HG02852 (cell line): ENCODE data around the gene SEC24D.
"Not testable (repeated sequence)": the region's sequence is repeated elsewhere in the genome, so short reads cannot be mapped to it uniquely, and the experiment has no call there.

Experiments
- ATAC-seq: cut with Tn5 transposase; IDR thresholded peaks from one replicate; pipeline ENCODE4 v1.9.1; 2021; ENCODE audit warnings: mild to moderate bottlenecking, moderate library complexity; ENCODE audit not compliant: unreplicated experiment

The SEC24D gene, protein sequence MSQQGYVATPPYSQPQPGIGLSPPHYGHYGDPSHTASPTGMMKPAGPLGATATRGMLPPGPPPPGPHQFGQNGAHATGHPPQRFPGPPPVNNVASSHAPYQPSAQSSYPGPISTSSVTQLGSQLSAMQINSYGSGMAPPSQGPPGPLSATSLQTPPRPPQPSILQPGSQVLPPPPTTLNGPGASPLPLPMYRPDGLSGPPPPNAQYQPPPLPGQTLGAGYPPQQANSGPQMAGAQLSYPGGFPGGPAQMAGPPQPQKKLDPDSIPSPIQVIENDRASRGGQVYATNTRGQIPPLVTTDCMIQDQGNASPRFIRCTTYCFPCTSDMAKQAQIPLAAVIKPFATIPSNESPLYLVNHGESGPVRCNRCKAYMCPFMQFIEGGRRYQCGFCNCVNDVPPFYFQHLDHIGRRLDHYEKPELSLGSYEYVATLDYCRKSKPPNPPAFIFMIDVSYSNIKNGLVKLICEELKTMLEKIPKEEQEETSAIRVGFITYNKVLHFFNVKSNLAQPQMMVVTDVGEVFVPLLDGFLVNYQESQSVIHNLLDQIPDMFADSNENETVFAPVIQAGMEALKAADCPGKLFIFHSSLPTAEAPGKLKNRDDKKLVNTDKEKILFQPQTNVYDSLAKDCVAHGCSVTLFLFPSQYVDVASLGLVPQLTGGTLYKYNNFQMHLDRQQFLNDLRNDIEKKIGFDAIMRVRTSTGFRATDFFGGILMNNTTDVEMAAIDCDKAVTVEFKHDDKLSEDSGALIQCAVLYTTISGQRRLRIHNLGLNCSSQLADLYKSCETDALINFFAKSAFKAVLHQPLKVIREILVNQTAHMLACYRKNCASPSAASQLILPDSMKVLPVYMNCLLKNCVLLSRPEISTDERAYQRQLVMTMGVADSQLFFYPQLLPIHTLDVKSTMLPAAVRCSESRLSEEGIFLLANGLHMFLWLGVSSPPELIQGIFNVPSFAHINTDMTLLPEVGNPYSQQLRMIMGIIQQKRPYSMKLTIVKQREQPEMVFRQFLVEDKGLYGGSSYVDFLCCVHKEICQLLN

DNA sequence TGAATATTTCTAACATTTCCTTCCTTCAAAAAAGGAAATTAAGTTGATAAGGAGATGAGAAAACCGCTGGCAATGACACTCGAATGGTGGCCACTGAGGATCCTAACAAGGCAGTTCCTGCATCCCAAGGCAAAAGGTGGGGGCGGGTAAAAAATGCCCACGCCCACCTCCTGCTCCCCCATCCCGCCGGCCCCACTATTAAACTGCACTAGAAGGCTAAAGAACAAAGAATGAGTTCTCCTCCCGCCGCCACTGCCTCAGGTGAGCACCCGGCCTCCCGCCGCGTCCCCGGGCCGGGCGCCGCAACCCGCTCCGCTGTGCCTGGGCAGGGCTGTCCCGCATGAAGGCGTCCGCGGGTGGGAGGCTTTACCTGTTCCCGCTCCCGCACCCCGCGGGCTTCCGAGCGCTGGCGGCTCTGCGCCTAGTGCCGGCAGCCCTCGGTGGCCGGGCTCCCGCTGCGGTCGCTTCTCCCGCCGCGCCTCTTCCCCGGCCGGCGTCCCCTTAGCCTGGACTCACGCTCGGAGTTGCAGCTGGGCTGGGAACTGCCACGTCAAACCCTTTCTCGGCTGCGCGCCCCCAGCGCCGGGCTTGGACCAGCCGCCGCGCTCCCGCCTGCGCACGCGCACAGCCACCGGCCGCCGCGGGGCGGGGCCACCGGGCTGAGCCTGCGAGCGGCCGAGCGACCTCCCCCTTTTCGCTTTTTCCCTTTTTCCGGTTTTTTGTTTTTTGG is at the start of gene SEC24D:
Gene SEC24D (minus strand): TSS at position 556 of the 730 bp plus-strand sequence. CDS start 2,430 bp downstream, outside the sequence.
- peak; percentile 67 for ATAC-seq

DNA sequence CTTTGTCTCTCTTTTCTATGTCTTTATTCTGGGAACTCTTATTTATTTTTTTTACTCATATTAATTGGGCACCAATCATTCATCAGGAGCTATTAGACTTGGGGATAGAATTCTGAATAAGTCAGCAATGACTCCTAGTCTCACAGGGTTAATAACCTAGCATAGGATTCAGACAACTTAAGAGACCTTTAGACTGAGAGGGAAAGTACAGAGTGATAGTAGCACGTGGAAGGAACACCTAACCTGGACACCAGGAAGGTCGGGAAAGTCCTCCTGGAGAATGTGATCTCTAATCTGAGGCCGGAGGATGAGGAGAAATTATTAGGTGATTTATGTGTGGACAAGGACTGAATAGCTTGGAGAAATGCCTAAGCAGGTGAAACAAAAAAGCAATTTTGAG is 48.8 kb upstream of the SEC24D start:
- no peak for ATAC-seq

DNA sequence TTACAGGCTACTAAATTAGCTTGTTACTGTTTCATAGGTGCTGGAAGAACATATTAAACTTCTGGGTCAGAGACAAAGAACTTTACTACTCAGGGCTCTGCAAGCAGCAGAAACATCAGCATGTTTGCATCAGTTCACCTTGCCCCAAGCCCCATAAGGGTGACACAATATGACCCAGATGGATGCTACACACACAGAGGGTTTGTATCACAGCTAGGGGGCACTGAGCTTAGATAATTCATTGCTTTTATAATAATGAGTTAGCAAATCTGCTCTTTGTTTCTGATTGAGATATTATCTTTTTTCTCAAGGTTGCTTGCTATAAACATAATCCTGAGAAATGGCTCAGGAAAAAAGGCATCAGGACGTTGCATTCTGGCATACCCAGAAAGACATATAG is 47.9 kb upstream of the SEC24D start:
- ATAC-seq = no peak

DNA sequence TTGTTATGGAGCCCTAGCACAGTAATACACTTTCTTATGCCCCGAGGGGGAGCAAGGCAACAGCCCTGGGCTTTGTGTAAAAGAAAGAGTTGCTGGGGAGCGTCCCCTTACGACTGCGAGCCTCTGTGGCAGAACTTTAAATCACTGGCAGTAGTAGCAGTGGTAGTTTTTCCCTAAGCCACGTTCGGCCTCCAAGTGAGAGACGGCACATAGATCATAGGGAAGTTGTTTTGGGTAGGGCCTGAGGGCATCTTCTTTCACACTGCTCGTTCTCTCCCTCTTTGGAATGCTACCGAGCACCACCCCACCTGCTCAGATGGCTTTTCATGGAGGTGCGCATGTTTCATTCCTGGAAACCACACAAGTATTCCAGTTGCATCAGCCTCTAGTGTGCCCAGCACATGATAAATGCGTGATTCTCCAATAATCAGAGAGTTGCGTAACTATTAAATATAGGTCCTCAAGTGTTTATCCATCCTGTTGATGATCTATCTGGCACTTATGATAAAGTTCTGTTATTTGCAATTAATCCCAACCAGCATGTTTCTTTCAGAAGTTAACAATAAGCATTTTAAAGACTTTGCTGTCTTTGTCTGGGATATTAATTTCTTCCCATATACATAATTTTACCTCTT is 45.7 kb upstream of the SEC24D start:
- ATAC-seq = no peak

DNA sequence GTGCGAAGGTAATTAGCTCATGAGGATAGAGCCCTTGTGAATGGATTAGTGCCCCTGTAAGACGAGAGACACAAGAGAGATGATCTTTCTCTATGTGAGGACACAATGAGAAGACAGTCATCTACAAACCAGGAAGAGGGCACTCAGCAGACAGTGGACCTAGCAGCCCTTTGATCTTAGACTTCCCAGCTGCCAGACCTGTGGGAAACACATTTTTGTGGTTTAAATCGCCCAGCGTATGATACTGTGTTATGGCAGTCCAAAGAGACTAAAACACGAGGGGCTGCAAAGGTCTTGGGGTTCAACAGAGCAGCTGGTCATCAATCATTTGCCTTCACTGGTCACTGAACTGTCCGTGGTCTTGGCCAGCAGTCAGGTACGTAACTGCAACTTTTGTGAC is 43.5 kb upstream of the SEC24D start:
- ATAC-seq = no peak

DNA sequence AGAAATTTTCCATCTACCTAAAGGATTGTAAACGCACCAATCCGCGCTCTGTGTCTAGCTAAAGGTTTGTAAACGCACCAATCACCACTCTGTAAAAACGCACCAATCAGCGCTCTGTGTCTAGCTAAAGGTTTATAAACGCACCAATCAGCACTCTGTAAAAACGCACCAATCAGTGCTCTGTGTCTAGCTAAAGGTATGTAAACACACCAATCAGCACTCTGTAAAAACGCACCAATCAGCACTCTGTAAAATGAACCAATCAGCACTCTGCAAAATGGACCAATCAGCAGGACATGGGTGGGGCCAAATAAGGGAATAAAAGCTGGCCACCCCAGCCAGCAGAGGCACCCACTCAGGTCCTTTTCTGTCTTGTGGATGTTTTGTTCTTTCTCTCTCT is 42.6 kb upstream of the SEC24D start:
- not testable (repeated sequence) for ATAC-seq

DNA sequence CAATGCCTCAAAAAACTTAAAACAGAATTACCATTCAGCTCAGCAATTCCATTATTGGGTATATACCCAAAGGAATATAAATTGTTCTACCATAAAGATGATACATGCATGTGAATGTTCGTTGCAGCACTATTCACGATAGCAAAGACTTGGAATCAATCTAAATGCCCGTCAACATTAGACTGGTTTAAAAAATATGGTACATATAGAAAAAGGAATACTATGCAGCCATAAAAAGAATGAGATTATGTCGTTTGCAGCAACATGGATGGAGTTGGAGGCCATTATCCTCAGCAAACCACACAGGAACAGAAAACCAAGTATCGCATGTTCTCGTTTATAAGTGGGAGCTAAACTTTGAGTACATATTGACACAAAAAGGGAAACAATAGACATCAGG is 41.9 kb upstream of the SEC24D start:
- no peak for ATAC-seq

DNA sequence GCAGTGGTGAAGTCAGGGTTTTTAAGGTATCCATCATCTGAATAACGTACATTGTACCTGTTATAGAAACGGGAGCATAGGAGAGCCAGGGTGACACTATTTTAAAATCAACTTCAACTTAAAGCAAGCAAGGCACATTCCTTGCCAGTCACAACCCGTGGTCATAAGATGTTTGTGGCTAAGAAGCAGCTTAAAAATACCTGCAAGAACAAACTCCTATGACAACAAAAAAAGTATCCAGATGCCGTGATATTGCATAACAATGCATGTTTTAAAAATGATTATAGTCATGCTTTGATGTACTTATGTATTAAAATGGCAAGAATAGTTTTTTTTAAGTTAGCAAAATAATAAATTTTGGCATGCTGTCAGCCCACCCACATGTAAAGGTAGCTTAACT is 36.3 kb upstream of the SEC24D start:
- no peak for ATAC-seq

DNA sequence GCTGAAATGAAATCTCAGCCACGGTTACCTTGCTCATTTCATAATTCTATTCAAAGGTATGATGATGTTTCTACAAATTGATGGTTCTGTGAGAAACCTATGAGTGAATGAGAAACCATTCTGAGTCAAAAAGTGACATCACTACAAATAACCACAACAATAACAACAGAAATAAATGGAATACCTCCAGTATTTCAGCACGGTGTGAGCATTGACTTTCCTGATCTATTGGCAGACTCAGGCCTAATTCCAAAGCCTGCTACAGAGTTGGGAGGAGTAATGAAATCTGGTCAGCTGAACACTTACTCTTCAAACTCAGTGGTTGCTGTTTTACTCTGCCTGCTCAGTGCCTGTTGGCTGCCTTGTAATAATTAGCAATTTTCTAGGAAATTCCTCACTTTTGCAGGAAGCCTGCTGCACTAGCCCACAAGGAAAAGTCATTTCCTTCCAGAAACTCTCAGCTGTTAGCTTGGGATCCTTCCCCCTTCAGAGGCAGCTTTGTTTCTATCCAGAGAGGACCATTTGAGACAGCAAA is 33.9 kb upstream of the SEC24D start:
- peak; percentile 65 for ATAC-seq

DNA sequence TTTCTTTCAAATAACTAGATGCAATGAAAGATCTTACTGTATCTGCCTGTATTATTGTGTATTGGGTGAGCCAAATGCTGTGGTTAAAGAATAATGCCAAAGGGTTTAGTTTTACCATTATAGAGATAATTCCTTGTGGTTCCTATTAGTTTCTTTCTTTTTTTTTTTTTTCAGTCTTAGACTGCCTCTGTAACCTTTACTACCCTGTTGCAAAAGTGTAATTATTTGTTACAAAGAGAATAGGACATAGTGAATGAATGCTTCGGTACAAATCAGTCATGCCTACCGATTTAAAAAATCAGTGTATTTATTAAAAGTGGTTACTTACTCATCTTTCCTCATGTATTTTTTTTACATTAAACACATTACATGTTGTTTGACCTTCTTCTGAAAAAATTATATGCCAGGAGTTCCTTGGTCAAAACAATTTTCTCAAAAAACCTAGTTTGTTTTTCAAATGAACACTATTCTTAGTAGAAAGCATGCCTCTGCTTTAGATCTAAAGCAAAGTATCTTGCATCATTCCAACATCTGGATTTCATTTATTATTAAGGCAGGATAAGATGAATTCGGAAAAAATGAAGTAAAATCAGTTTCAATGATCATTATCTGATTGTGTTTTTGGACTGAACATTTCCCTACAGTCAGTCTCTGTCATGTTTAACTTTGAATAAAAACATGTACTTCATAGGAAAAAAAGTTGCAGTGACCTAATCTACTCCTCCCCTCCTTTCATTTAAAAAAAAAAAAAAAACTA is 31.6 kb upstream of the SEC24D start:
- ATAC-seq = no peak

DNA sequence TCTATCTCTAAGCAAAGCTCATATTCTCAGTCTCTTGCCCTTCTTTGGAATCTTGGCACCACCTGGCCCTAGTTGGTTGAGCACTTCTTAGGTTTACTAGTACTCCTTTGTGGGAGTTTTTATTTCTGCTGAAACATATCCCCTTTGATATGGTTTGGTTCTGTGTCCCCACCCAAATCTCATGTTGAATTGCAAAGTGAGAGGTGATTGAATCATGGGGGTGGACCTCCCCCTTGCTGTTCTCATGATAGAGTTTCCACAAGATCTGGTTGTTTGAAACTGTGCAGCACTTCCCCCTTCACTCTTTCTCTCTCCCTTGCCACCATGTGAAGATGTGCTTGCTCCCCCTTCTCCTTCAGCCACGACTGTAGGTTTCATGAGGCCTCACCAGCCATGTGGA is 30.5 kb upstream of the SEC24D start:
- ATAC-seq = no peak

DNA sequence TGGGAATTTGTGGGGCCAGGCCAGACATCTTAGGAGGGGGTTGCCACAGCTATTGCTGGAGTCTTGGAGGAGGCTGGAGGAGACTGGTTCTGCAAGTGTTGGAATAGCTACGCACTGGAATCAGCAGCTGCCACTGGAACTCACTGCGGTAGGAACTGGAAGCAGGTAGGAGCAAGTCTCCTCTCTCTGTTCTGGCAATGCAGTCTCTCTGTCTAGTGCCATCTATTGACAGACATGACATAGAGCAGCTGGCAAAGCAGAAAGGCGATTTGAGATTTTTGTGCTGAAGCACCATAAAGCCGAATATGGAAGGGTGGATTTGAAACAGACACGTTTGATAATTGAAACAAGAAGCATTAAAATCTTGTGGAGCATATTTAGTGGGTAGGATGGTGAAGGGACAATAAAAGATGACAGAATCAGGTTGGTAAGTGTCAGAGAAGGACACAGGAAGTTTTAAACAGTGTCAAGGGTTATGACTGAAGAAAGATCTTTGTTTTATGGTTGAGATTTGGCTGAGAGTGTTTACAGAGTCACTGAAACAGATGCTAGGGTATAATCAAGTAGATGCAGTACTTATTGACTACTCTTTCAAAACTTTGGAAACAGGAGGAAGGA is 29.3 kb upstream of the SEC24D start:
- ATAC-seq = peak; percentile 69

DNA sequence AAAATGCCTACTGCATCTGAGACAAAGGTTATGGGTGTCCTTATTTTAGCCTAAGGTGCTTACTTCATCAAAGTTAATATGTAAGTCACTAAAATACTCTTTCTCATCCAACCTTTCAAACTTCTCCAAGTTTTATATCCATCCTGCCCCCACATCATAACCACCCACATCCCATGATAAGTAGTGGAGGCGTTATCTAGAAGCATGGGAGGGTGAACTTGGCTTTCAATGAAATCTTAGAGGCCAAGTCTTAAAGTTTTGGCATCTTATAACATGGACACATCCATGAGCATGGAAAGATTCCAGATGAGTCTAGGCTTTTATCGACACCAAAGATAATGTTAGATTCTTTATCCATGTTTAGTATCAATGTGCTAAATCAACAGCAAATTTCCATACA is 22.9 kb upstream of the SEC24D start:
- ATAC-seq = no peak

DNA sequence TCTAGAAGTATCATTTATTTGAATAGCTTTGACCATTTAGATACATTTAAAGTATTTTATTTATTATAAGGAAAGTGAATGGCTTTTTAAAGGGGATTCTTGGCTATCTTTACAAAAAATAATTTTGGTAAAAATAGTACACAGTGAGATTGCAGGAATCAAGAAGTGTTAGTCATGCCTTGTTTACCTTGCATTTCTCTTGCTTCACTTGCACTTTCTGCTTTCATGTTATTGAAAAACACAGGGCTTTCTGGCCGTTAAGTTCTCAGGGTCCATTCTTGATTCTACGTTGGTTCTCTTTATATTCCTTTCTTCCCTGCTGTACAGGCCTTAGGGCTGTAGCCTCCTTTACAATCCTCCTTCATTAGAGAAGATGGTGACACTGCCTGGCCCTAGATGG is 21.8 kb upstream of the SEC24D start:
- ATAC-seq = no peak

DNA sequence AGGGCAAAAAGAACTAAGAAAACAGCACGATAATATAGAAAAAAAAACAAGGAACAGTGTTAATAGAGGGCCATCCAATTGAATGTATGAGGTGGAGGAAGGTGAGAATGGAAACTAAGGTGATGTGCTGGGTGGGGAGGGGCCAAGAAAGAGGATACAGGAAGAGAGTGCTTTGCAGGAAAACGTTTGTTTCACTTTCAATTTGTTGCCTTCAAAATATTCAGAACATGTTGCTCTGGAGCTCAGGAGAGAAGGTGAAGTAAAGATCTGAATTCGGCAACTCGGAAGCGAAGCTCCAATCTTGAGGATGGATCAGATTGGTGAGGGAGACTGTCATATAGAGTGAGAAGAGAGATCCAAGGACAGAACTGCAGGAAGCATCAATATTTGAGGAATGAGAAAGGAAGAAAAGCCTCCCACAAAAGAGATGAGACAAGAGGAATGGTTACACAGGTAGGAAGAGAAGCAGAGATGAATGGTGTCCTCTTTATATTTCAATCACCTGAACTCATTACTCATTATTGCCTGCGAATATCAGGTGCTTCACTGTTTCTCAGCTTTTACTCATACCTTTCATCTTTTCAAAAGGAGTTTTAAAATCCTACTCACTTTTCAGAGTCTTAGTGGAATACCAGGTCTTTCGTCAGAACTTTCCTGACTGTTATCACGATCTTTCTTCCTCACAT is 14.7 kb upstream of the SEC24D start:
- peak; percentile 95 for ATAC-seq

DNA sequence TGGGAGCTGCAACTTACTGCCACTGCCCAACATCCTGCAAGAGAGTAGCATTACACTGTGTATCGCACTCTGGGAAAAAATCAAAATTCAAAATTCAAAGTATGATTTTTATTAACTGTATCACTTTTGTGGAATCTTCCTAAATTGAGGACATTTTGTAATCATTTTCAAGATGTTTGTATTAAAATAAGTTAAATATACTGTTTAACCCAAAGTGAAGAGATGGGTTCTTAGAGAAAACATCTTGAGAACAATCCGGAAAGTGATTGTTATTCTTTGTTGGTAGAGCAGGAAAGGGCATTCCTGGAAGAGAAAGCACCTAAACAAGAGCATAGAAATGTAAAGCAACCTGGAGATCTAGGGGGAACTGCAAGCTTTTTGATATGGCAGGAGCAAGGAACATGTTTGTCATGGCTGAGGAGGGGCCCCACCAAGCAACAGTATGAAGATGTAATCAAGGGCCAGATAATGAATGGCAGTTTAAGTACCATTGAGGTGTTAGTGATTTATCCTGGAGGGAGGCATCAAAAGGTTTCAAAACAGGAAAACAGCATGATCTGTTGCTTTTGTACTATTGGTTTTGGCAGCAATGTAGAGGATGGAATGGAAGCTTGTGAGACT is 14.1 kb upstream of the SEC24D start:
- ATAC-seq = no peak

DNA sequence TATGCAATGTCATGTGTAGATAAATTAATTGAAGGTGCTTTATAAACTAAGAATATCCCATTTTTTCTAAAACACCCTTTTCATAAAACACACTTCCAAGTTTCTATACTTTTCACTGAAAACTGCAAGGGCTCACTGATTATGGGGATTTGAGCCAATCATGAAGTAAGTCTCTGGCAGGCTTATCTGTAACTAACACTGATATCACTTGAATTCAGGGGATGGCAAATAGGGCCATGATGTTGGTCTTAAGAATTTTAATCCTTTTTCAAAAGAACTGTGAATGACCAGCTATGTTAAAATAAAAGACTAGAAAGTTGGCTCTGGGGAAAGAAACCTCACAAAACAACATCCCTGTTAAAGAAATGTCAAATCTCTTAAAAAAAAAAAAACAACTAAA is 13.0 kb upstream of the SEC24D start:
- ATAC-seq = no peak

DNA sequence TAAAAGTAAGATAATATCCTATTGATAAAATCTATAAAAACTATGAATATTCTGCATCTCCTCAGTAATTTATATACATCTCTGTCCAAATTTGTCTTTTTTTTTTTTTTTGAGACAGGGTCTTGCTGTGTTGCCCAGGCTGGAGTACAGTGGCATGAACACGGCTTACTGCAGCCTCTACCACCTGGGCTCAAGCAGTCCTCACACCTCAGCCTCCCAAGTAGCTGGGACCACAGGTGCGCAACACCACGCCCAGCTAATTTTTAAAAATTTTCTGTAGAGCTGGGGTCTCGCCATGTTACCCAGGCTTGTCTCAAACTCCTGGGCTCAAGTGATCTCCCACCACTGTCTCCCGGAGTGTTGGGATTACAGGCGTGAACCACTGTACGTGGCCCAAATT is 12.3 kb upstream of the SEC24D start:
- ATAC-seq = no peak
